ENCODE measurements around the gene GNAQ. TPM values are rescaled to one million over a fixed set of nuclear protein-coding genes. Genes with fewer than 3 reads are reported as not detected.

The GNAQ gene
- total and polyA plus RNA-seq, 4 donors, result 6.8 to 19.6 (median 12.6) TPM

DNA sequence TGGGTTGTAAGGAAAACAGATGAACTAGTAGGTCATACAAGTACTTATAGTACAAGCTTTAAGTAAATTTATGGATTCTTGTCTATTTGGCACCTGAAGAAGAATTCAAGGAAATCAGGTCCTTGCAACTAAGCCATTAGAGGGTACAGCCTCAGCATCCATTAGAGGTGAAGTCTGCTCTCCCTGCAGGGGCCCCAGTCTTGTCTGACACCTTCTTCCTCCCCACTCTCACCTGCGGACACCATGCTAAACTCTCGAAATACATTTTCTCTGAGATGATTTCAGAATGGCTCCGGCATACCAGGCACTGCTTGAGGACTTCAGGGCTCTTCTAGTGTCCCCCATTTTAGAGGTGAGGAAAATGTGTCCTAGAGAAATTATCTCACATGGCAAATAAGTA, 137.9 kb downstream of the GNAQ start:
- 96% methylated on average over 3 of the region's 3 CpGs for WGBS
- Histone ChIP-seq H3K27ac (ENCODE audit: low read depth in 1 of 2, low read length in 2 of 2) (no peak overlapping the region), H3K4me1 (ENCODE audit: control insufficient read depth in 4 of 4, insufficient read depth in 4 of 4, low read length in 3 of 4) (no peaks in the 10 kb centered on the region), H3K36me3 (ENCODE audit: control insufficient read depth in 4 of 4, insufficient read depth in 3 of 4, low read depth in 1 of 4, low read length in 3 of 4) (peaks cover 0 to 4% (median 0%) of the 10 kb centered on the region in 4 donors), H3K9ac (ENCODE audit: low read depth in 1 of 2, low read length in 2 of 2) (no peak overlapping the region), H3K27me3 (ENCODE audit: control insufficient read depth in 4 of 4, insufficient read depth in 4 of 4, low read length in 3 of 4) (no peaks in the 10 kb centered on the region), H3K9me3 (ENCODE audit: control insufficient read depth in 4 of 4, low read length in 3 of 4) (no peaks in the 10 kb centered on the region), H3K4me3 (ENCODE audit: low read depth in 1 of 3, low read length in 3 of 3) (no peak overlapping the region)
- no peak for TF ChIP-seq FOXA2 (IDR thresholded peaks at IDR 0.05)
- TF ChIP-seq NR2F2 (IDR thresholded peaks at IDR 0.05), result no peak
- TF ChIP-seq ATF3 (IDR thresholded peaks at IDR 0.05), result no peak
- TF ChIP-seq FOXA1 (IDR thresholded peaks at IDR 0.05), result no peak
- no peak for TF ChIP-seq REST (IDR thresholded peaks at IDR 0.05)
- no peak for TF ChIP-seq TAF1 (conservative IDR thresholded peaks at IDR 0.05)
- no peak for TF ChIP-seq RAD21 (IDR thresholded peaks at IDR 0.05)
- TF ChIP-seq CTCF (IDR thresholded peaks at IDR 0.05; ENCODE audit: low read depth, low read length, missing input control), result no peak
- no peak for TF ChIP-seq HNF4G (IDR thresholded peaks at IDR 0.05)
- TF ChIP-seq, protein P1, sequence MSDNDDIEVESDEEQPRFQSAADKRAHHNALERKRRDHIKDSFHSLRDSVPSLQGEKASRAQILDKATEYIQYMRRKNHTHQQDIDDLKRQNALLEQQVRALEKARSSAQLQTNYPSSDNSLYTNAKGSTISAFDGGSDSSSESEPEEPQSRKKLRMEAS (IDR thresholded peaks at IDR 0.05), result no peak
- TF ChIP-seq YY1 (IDR thresholded peaks at IDR 0.05), result no peak
- TF ChIP-seq JUND (IDR thresholded peaks at IDR 0.05), result no peak
- no peak for TF ChIP-seq HNF4A (conservative IDR thresholded peaks at IDR 0.05)
- TF ChIP-seq SP1 (IDR thresholded peaks at IDR 0.05), result no peak
- no peak for TF ChIP-seq RXRA (IDR thresholded peaks at IDR 0.05)
- TF ChIP-seq EGR1 (IDR thresholded peaks at IDR 0.05; ENCODE audit: low read depth in 2 of 2), result no peak
- DNase-seq (ENCODE audit: low spot score), result no peak

- H3K9me3 ChIP-seq (ENCODE audit: control insufficient read depth in 4 of 4, low read length in 3 of 4), result no peaks in the 10 kb centered on the region
- H3K4me1 ChIP-seq (ENCODE audit: control insufficient read depth in 4 of 4, insufficient read depth in 4 of 4, low read length in 3 of 4), result no peaks in the 10 kb centered on the region
- no peak overlapping the region for H3K27ac ChIP-seq (ENCODE audit: low read depth in 1 of 2, low read length in 2 of 2)
- WGBS, result 93% methylated on average over 3 of the region's 3 CpGs
- DNase-seq (ENCODE audit: low spot score), result no peak
- TF ChIP-seq SP1 (IDR thresholded peaks at IDR 0.05) (no peak), GABPA (IDR thresholded peaks at IDR 0.05 in 1 of 2, conservative IDR thresholded peaks at IDR 0.05 in 1 of 2) (no peak)
- H3K27me3 ChIP-seq (ENCODE audit: control insufficient read depth in 4 of 4, insufficient read depth in 4 of 4, low read length in 3 of 4), result no peaks in the 10 kb centered on the region
- H3K4me3 ChIP-seq (ENCODE audit: low read depth in 1 of 3, low read length in 3 of 3), result no peak overlapping the region
- no peak overlapping the region for H3K9ac ChIP-seq (ENCODE audit: low read depth in 1 of 2, low read length in 2 of 2)
- H3K36me3 ChIP-seq (ENCODE audit: control insufficient read depth in 4 of 4, insufficient read depth in 3 of 4, low read depth in 1 of 4, low read length in 3 of 4), result peaks cover 0 to 4% (median 0%) of the 10 kb centered on the region in 4 donors
Observed at GRCh38 chr9:77892955-77893514, 138.6 kb downstream of the GNAQ start.
